Activated naive CD8-positive, alpha-beta T cell treated with anti-CD3 and anti-CD28 coated beads, Interleukin-2, amount 10 ng/mL, durations not matched to agents 7 days and 5 days (primary cell): ENCODE data around the gene KDM4C. TPM values are rescaled to one million over a fixed set of nuclear protein-coding genes. Genes with fewer than 3 reads are reported as not detected.
"Not testable (repeated sequence)": the region's sequence is repeated elsewhere in the genome, so short reads cannot be mapped to it uniquely, and the experiment has no call there.

ENCODE experiments used
- ATAC-seq: fragments of 150-1000 bp; cut with Tn5 transposase; one replicate; pipeline ENCODE4 v1.10.0; 2021; ENCODE audit warnings: low read depth, moderate library complexity
- POLR2A ChIA-PET: fragments of 350-600 bp; sonication (Branson Sonifier 250); formaldehyde crosslinking; loops from one replicate; lab custom pipeline; 2021; ENCODE audit warnings: antibody characterized with exemption; lab: Charles Lee
- DNase-seq: peaks from one replicate; pipeline ENCODE4 v3.0.0; 2021
- H3K27ac Mint-ChIP-seq: one replicate; pipeline ENCODE4 v1.8.0; 2022; ENCODE audit warnings: mild to moderate bottlenecking, mixed read lengths
- H3K27me3 Mint-ChIP-seq: one replicate; pipeline ENCODE4 v1.8.0; 2022; ENCODE audit warnings: mild to moderate bottlenecking, moderate library complexity, mixed read lengths
- H3K36me3 Mint-ChIP-seq: one replicate; pipeline ENCODE4 v1.8.0; 2021; ENCODE audit warnings: mild to moderate bottlenecking, mixed read lengths
- H3K4me1 Mint-ChIP-seq: one replicate; pipeline ENCODE4 v1.8.0; 2021; ENCODE audit warnings: mixed read lengths
- H3K4me3 Mint-ChIP-seq: one replicate; pipeline ENCODE4 v1.8.0; 2022; ENCODE audit warnings: mild to moderate bottlenecking, moderate library complexity, mixed read lengths
- H3K9me3 Mint-ChIP-seq: one replicate; pipeline ENCODE4 v1.8.0; 2021; ENCODE audit warnings: mixed read lengths
- total RNA-seq, 2 experiments: library from RNA; stranded (reverse); gene quantifications; one replicate each; pipeline ENCODE4 v1.2.3, GENCODE V29; 2021

Gene KDM4C
- total RNA-seq, 2 experiments from 2014 or later: 75.2 to 77.1 TPM

DNA sequence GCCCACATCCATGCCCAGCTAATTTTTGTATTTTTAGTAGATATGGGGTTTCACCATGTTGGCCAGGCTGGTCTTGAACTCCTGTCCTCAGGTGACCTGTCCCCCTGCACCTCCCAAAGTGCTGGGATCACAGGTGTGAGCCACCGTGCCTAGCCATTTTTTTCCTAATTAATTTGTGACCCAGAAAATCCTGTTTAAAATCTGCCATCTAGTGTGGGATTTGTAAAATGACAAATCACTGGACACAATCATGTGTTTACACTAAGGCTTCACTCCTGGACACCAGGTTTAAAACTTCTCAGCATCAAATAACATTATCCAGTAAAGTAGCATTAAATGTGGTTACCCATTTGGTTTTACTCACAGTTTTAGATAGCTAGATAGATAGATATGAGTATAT lies 18.6 kb upstream of the KDM4C start:
- Mint-ChIP-seq H3K4me1 (no peaks in the 10 kb centered on the region), H3K27ac (no peak overlapping the region), H3K9me3 (peaks cover 2% of the 10 kb centered on the region), H3K4me3 (no peak overlapping the region), H3K36me3 (peaks cover 2% of the 10 kb centered on the region), H3K27me3 (no peaks in the 10 kb centered on the region)
- no peak for DNase-seq
- ATAC-seq: no peak
- POLR2A ChIA-PET: interaction anchor here (2.7 kb wide), 1 partner anchor 18 kb away, joined by 9 read pairs; the partner anchor contains the start of gene KDM4C

DNA sequence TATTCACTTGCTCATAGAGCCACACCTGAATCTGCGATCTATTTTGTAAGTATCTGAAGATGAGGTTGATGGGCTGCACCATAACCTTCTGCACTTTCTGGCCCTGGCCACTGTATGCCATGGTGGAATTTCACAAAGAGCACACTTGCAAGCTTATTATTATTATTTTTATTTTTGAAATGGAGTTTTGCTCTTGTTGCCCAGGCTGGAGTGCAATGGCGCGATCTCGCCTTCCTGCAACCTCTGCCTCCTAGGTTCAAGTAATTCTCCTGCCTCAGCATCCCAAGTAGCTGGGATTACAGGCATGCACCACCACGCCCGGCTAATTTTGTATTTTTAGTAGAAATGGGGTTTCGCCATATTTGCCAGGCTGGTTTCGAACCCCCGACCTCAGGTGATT lies 8.9 kb upstream of the KDM4C start:
- not testable (repeated sequence) for H3K4me3 Mint-ChIP-seq, DNase-seq, H3K27me3 Mint-ChIP-seq, H3K9me3 Mint-ChIP-seq, H3K36me3 Mint-ChIP-seq, H3K27ac Mint-ChIP-seq, ATAC-seq
- peaks cover 12% of the 10 kb centered on the region for H3K4me1 Mint-ChIP-seq
- POLR2A ChIA-PET: interaction anchor here (1.6 kb wide), 1 partner anchor 9 kb away, joined by 5 read pairs; the partner anchor contains the start of gene KDM4C

DNA sequence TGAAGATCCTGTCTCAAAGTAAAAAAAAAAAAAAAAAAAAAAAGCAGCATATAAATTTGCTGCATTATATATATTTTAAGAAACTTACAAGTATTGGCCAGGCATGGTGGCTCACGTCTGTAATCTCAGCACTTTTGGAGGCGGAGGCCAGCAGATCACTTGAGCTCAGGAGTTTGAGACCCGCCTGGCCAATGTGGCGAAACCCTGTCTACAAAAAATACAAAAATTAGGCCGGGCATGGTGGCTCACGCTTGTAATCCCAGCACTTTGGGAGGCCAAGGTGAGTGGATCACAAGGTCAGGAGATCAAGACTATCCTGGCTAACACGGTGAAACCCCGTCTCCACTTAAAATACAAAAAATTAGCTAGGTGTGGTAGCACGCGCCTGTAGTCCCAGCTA lies 2.9 kb upstream of the KDM4C start:
- H3K27me3 Mint-ChIP-seq, POLR2A ChIA-PET, H3K4me3 Mint-ChIP-seq, H3K36me3 Mint-ChIP-seq, DNase-seq, ATAC-seq, H3K9me3 Mint-ChIP-seq, H3K27ac Mint-ChIP-seq: not testable (repeated sequence)
- peaks cover 20% of the 10 kb centered on the region for H3K4me1 Mint-ChIP-seq

DNA sequence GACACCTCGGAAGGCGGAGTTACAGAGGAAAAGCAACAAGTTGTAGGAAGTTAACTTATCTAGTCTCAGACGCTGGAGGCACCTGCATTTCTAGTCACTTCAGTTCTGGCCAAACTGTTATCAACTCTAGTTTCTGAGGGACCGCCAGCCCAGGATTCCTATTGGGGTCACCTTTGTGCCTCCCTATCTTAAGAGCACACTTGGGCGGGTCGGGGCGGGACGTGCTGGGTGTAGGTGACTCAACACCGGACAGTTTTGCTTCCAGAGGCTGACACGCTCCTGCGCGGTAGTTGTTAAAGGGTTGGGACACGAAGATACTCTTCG lies 679 bp upstream of the KDM4C start:
- Mint-ChIP-seq H3K4me3 (peak overlapping the region; percentile 93), H3K36me3 (peaks cover 2% of the 10 kb centered on the region), H3K27me3 (no peaks in the 10 kb centered on the region), H3K9me3 (no peaks in the 10 kb centered on the region), H3K4me1 (peaks cover 20% of the 10 kb centered on the region), H3K27ac (peak overlapping the region; percentile 100)
- DNase-seq: no peak
- ATAC-seq: peak; percentile 58
- POLR2A ChIA-PET: interaction anchor here (0.6 to 4.3 kb wide), 20 partner anchors 9 to 1772 kb away, joined by 3 to 67 read pairs (median 7); partner anchors contain the start of genes JAK2 and UHRF2

DNA sequence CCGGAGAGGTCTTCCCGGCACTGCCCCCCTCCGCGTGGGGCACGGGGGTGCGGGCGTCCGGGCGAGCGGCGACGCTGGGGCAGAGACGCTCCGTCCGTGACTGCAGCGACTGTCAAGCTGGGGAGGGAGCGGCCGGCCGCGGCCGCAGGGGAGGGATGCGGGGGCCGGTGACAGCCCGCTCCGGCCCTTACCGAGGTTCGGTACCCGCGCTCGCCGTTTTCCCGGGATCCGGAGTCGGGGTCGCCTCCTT lies 400 bp downstream of the KDM4C start:
- no peak for DNase-seq
- peak; percentile 5 for ATAC-seq
- H3K4me3 Mint-ChIP-seq: peak overlapping the region; percentile 93
- no peaks in the 10 kb centered on the region for H3K27me3 Mint-ChIP-seq
- H3K27ac Mint-ChIP-seq: peak overlapping the region; percentile 100
- POLR2A ChIA-PET: interaction anchor here (0.6 to 4.3 kb wide), 20 partner anchors 8 to 691 kb away, joined by 3 to 67 read pairs (median 8); partner anchors contain the start of gene UHRF2
- peaks cover 24% of the 10 kb centered on the region for H3K4me1 Mint-ChIP-seq
- peaks cover 8% of the 10 kb centered on the region for H3K36me3 Mint-ChIP-seq
- peaks cover 4% of the 10 kb centered on the region for H3K9me3 Mint-ChIP-seq

DNA sequence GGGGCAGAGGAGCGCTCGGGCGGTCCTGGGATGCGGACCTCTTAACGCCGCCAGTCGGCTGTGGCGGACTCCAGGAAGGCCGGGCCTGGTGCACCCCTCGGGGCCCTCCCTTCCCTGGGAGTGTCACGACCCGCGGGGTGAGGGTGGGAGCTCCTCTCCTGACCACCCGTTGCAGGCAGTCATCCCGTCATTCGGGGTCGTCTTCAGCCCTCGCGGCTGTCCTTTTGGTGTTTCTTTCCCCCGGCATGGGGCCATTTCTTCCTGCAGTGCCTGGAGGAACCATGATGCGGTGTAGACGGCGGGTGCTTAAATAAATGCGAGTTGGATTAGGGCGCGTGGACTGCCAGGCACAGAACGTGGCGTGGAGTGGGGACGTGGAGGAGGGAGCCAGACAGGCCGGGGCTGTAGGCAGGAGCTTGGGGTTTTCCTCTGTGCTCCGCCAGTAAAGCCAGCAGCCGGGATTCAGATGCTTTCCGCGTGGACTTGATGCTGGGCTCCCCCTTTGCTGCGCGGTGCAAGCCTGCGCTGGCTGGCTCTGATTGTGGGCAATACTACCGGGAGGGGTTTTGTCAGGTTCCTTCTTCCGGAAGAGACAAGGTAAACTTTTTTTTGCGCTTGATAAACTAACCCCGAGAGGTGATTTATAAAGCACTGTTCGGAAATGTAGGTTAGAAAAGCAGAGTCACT lies 868 bp downstream of the KDM4C start:
- H3K27me3 Mint-ChIP-seq: no peaks in the 10 kb centered on the region
- peaks cover 29% of the 10 kb centered on the region for H3K4me1 Mint-ChIP-seq
- H3K9me3 Mint-ChIP-seq: peaks cover 6% of the 10 kb centered on the region
- H3K27ac Mint-ChIP-seq: peak overlapping the region; percentile 87
- POLR2A ChIA-PET: interaction anchor here (0.7 to 4.3 kb wide), 15 partner anchors 8 to 691 kb away, joined by 3 to 67 read pairs (median 6); partner anchors contain the start of gene UHRF2
- H3K4me3 Mint-ChIP-seq: peak overlapping the region; percentile 93
- ATAC-seq (peak; percentile 13), DNase-seq (peak; percentile 72)
- peaks cover 11% of the 10 kb centered on the region for H3K36me3 Mint-ChIP-seq

DNA sequence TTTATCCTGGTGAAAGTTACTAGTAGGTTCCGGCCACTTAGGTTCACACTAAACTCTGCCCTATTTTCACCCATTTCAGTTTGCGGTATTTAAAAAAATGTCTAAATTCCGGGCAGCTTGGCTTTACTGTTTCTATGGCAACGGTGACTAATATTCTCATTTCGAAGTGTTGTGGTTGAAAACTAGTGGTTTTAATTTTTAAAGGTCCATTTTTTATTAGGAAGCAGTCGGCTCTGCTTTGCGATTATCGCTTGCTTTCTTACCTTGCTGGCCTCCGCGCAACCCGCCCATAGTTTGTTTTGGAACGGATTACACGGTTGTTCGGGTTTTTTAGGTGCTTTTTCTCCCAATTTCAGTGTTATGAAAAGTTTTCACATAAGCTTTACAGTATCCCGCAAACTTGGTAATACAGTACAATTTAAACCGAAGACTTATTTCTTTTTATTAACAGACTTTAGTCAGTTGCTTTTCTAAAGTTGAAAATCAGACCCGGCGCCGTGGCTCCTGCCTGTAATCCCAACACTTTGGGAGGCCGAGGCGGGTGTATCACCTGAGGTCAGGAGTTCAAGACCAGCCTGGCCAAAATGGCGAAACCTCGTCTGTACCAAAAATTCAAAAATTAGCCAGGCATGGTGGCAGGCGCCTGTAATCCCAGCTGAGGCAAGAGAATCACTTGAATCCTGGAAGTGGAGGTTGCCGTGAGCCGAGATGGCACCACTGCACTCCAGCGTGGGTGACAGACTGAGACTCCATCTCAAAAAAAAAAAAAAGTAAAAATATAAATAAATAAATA lies 1.6 kb downstream of the KDM4C start:
- Mint-ChIP-seq H3K27ac (peak overlapping the region; percentile 87), H3K9me3 (peaks cover 6% of the 10 kb centered on the region), H3K4me3 (peak overlapping the region; percentile 93), H3K4me1 (peaks cover 36% of the 10 kb centered on the region), H3K36me3 (peaks cover 11% of the 10 kb centered on the region), H3K27me3 (no peaks in the 10 kb centered on the region)
- ATAC-seq: no peak
- POLR2A ChIA-PET: interaction anchor here (0.8 to 4.3 kb wide), 7 partner anchors 9 to 345 kb away, joined by 3 to 67 read pairs (median 8); partner anchors contain the start of gene UHRF2
- no peak for DNase-seq

DNA sequence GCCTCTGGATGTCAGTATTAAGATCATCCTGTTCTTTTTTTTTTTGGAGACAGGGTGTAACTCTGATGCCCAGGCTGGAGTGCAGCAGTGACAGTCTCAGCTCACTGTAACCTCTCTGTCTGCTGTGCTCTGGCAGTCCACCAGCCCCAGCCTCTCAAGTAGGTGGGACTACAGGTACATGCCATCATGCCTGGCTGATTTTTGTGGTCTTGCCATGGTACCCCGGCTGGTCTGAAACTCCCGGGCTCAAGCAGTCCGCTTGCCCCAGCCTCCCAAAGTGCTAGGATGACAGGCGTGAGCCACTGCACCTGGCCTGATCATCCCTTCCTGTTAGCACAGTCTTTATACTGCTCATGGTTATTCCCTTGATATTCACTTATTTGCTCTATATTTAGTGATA lies 3.5 kb downstream of the KDM4C start:
- DNase-seq: no peak
- peaks cover 46% of the 10 kb centered on the region for H3K4me1 Mint-ChIP-seq
- H3K27me3 Mint-ChIP-seq: no peaks in the 10 kb centered on the region
- H3K36me3 Mint-ChIP-seq: peaks cover 18% of the 10 kb centered on the region
- peaks cover 6% of the 10 kb centered on the region for H3K9me3 Mint-ChIP-seq
- H3K4me3 Mint-ChIP-seq: no peak overlapping the region
- ATAC-seq: no peak
- POLR2A ChIA-PET: no interaction called here
- no peak overlapping the region for H3K27ac Mint-ChIP-seq

DNA sequence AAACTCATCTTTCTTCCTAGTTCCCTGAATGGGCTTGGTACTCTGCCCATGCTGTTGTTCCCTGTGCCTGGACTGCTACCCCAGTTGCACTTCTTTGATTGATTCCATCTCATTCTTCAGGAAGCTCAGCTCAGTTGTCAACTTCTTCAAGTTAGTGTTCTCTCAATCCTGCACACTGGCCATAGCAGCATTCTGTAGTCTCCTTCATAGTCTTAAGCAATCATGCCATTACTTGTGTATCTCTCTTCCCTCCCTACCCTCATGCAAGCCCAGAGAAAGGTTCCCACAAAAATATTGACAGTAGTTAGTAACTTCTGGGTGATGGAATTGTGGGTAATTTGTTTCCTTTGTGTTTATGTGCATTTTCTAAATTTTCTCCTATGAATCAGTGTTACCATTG lies 5.5 kb downstream of the KDM4C start:
- Mint-ChIP-seq H3K4me1 (peaks cover 41% of the 10 kb centered on the region), H3K27ac (no peak overlapping the region), H3K27me3 (no peaks in the 10 kb centered on the region), H3K9me3 (peaks cover 6% of the 10 kb centered on the region), H3K4me3 (peak overlapping the region; percentile 44), H3K36me3 (peaks cover 18% of the 10 kb centered on the region)
- DNase-seq (no peak), ATAC-seq (no peak)
- POLR2A ChIA-PET: interaction anchor here (0.6 kb wide), 1 partner anchor 60 kb away, joined by 3 read pairs; no protein-coding TSS in a partner anchor

DNA sequence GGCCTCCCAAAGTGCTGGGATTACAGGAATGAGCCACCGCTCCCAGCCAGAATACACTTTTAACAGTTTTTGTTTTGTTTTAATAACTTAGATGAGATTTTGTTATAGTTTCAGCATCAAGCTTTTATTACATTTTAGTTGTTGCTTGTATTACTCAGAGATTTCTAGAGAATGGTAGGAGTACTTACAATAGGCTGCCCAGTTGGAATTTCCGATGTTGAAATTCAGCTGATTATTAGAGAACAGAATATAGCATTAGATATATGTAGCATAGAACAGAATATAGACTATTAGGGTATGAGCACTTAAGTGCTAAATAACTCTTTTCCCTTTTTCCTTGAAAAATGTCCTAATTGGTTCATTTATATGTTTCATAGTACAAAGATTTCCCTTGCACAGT lies 6.2 kb downstream of the KDM4C start:
- peaks cover 18% of the 10 kb centered on the region for H3K36me3 Mint-ChIP-seq
- H3K4me3 Mint-ChIP-seq: peak overlapping the region; percentile 44
- peaks cover 40% of the 10 kb centered on the region for H3K4me1 Mint-ChIP-seq
- no peaks in the 10 kb centered on the region for H3K27me3 Mint-ChIP-seq
- H3K27ac Mint-ChIP-seq: no peak overlapping the region
- ATAC-seq (no peak), DNase-seq (no peak)
- H3K9me3 Mint-ChIP-seq: peaks cover 6% of the 10 kb centered on the region
- POLR2A ChIA-PET: interaction anchor here (0.6 kb wide), 1 partner anchor 61 kb away, joined by 3 read pairs; no protein-coding TSS in a partner anchor

DNA sequence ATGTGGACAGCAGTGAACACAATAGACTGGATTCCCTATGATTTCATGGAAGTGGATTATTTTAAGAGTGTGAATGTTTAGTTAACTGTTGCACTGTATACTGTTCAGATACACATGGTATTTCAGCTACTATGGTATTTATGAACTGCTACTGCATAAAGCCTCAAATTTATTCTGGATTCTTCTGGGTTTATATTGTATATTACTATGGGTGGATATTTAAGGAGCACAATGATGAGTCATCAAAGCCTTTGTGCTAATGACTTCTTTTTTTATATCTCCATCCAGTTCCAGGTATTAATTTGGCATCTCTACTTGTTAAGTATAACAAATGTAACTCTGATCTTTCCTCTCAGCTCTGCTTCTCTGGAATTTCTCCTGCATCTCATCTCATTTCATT lies 6.8 kb downstream of the KDM4C start:
- DNase-seq (no peak), ATAC-seq (no peak)
- Mint-ChIP-seq H3K36me3 (peaks cover 18% of the 10 kb centered on the region), H3K4me3 (peak overlapping the region; percentile 44), H3K4me1 (peaks cover 43% of the 10 kb centered on the region), H3K27ac (no peak overlapping the region), H3K27me3 (no peaks in the 10 kb centered on the region), H3K9me3 (peaks cover 6% of the 10 kb centered on the region)
- POLR2A ChIA-PET: no interaction called here

DNA sequence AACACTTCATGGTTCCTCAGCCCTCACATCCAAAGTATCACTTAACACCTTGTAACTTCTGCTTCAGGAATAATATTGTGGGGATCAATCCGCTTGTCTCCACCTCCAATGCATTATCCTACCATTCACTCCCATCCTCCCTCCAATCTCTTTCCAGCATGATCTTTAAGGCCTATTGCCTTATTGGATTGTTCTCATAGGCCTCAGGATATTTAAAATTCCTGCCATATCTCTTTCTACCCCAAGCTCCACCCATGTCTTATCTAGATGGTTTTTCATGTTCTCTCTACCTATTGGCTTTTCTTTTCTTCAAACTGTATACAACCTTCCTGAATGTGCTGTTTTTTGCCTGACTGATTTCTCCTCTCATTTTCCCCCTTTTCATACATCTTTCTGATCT lies 7.2 kb downstream of the KDM4C start:
- POLR2A ChIA-PET: no interaction called here
- Mint-ChIP-seq H3K27ac (no peak overlapping the region), H3K9me3 (peaks cover 6% of the 10 kb centered on the region), H3K27me3 (no peaks in the 10 kb centered on the region), H3K36me3 (peaks cover 18% of the 10 kb centered on the region), H3K4me1 (peaks cover 43% of the 10 kb centered on the region), H3K4me3 (no peak overlapping the region)
- ATAC-seq (no peak), DNase-seq (no peak)

DNA sequence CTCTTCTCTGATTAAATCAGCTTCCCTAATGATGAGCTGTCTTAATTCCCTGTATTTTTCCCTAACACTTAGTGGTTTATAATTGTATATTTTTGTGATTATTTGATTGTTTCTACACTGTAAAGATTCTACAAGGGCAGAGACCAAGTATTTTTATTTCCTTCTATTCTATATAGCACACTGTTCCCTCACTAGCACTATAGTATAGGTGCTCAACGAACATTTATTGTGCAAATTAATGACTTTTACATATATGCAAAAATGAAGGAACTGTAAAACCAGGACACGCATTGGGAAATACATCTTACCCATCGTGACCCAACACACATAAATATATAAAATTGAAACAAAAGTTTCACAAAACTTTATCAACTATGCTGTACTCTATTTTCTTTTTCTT lies 7.6 kb downstream of the KDM4C start:
- H3K4me3 Mint-ChIP-seq: no peak overlapping the region
- no peak overlapping the region for H3K27ac Mint-ChIP-seq
- ATAC-seq (no peak), DNase-seq (no peak)
- H3K36me3 Mint-ChIP-seq: peaks cover 18% of the 10 kb centered on the region
- POLR2A ChIA-PET: no interaction called here
- no peaks in the 10 kb centered on the region for H3K27me3 Mint-ChIP-seq
- H3K9me3 Mint-ChIP-seq: peaks cover 6% of the 10 kb centered on the region
- peaks cover 40% of the 10 kb centered on the region for H3K4me1 Mint-ChIP-seq
